Measurements from ENCODE around the gene CD2AP. TPM values are rescaled to one million over a fixed set of nuclear protein-coding genes. Genes with fewer than 3 reads are reported as not detected.

Gene CD2AP
- total RNA-seq, 1 experiment from 2014 or later = 43.8 TPM

- Histone ChIP-seq H3K9ac (ENCODE audit: low read length) (no peak overlapping the region), H3K4me2 (ENCODE audit: low read length) (no peak overlapping the region), H2AFZ (ENCODE audit: low read depth, low read length, poor library complexity, severe bottlenecking) (no peak overlapping the region), H3K4me1 (ENCODE audit: control insufficient read depth in 1 of 2, insufficient read depth in 2 of 2, low read length in 2 of 2) (no peaks in the 10 kb centered on the region; a peak in 1 of 4 replicates), H3K9me2 (ENCODE audit: insufficient read depth) (no peaks in the 10 kb centered on the region), H3K36me3 (ENCODE audit: control insufficient read depth in 1 of 2, insufficient read depth in 2 of 2, low read length in 2 of 2) (no peaks in the 10 kb centered on the region), H4K20me1 (ENCODE audit: insufficient read depth) (no peaks in the 10 kb centered on the region), H3K79me2 (ENCODE audit: insufficient read depth, low read length) (no peaks in the 10 kb centered on the region), H3K27me3 (ENCODE audit: insufficient read depth, low read length) (no peaks in the 10 kb centered on the region), H3K4me3 (replicated peaks in 1 of 2; ENCODE audit: low read depth in 1 of 2, low read length in 2 of 2) (no peak overlapping the region), H3K27ac (ENCODE audit: low read depth, low read length) (no peak overlapping the region), H3K9me3 (ENCODE audit: control insufficient read depth in 1 of 2, insufficient read depth in 1 of 2, low read depth in 1 of 2, low read length in 2 of 2) (no peaks in the 10 kb centered on the region)
- intact Hi-C loops (cut with micrococcal nuclease) = no loop called here
- no peak for TF ChIP-seq RAD21 (IDR thresholded peaks at IDR 0.05; ENCODE audit: low read depth)
- TF ChIP-seq JUND (IDR thresholded peaks at IDR 0.05) = no peak
- no peak for TF ChIP-seq MAX (IDR thresholded peaks at IDR 0.05)
- no peak for TF ChIP-seq CBX3 (IDR thresholded peaks at IDR 0.05; ENCODE audit: low read depth)
- no peak for TF ChIP-seq ELF1 (IDR thresholded peaks at IDR 0.05; ENCODE audit: borderline replicate concordance, low read depth)
- no peak for TF ChIP-seq CEBPB (IDR thresholded peaks at IDR 0.05; ENCODE audit: low read depth)
- no peak for TF ChIP-seq TCF7L2 (IDR thresholded peaks at IDR 0.05; ENCODE audit: borderline replicate concordance, extremely low read depth, insufficient read depth, insufficient read length)
- no peak for TF ChIP-seq ZNF274 (IDR thresholded peaks at IDR 0.05; ENCODE audit: low read depth, low read length)
- no peak for TF ChIP-seq ZFX (IDR thresholded peaks at IDR 0.05)
- TF ChIP-seq YY1 (IDR thresholded peaks at IDR 0.05; ENCODE audit: extremely low read depth, insufficient replicate concordance, low read depth, low read length) = no peak
- no peak for TF ChIP-seq FOSL1 (IDR thresholded peaks at IDR 0.05; ENCODE audit: low read depth)
- no peak for TF ChIP-seq POLR2AphosphoS5 (IDR thresholded peaks at IDR 0.05; ENCODE audit: low read depth, low read length)
- TF ChIP-seq SP1 (IDR thresholded peaks at IDR 0.05; ENCODE audit: low read depth) = no peak
- TF ChIP-seq SIN3A (IDR thresholded peaks at IDR 0.05; ENCODE audit: low read depth) = no peak
- no peak for TF ChIP-seq REST (IDR thresholded peaks at IDR 0.05; ENCODE audit: low read depth)
- TF ChIP-seq EZH2 (IDR thresholded peaks at IDR 0.05) = no peak
- ChIA-PET CTCF (no interaction called here), RAD21 (ENCODE audit: low non-redundant PET in 1 of 2, low total read pairs in 2 of 2, uncharacterized antibody in 2 of 2, unreplicated experiment in 2 of 2) (no interaction called here), POLR2A (no interaction called here)
- DNase-seq (ENCODE audit: low read depth, low spot score) = no peak
- no TSS peak for BruUV-seq (replicated peaks)
- ATAC-seq = no peak
These were observed 22.7 kb upstream of the CD2AP start for GRCh38 chr6:47454713-47455396.
